ENCODE measurements around the gene SLC20A1.

DNA sequence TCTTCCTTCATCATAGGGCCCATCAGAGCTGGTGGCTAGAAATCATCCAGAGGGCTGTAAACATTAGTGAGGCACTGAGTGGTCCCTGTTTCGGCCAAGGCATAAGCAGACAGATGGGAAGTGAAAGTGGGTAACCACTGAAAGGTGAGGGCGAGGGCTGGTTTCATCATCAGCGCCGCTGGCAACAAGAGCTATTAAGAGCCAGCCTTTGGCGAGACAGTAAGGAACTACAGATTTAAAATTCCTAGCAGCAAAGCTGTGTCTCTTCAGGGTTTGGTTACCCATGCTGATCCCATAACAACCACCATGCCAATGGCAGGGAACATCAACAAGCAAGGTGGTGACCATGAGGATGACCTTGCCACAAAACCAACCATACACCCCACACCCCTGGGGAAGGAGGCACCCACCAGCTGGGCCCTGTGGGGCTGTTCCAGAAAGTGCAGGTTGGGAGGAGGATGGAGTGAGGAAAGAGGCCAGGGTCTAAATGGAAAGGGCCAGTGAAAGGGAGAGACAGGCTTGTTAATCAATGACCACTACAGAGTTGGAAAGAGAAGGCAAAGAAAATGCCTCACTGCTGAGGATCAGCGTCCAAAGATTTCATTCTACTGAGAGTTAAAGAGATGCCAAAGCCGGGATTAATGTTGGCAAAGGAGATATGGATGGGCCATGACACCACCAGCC is 9.0 kb upstream of the SLC20A1 start:
- TF ChIP-seq, protein P1, sequence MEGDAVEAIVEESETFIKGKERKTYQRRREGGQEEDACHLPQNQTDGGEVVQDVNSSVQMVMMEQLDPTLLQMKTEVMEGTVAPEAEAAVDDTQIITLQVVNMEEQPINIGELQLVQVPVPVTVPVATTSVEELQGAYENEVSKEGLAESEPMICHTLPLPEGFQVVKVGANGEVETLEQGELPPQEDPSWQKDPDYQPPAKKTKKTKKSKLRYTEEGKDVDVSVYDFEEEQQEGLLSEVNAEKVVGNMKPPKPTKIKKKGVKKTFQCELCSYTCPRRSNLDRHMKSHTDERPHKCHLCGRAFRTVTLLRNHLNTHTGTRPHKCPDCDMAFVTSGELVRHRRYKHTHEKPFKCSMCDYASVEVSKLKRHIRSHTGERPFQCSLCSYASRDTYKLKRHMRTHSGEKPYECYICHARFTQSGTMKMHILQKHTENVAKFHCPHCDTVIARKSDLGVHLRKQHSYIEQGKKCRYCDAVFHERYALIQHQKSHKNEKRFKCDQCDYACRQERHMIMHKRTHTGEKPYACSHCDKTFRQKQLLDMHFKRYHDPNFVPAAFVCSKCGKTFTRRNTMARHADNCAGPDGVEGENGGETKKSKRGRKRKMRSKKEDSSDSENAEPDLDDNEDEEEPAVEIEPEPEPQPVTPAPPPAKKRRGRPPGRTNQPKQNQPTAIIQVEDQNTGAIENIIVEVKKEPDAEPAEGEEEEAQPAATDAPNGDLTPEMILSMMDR (IDR thresholded peaks at IDR 0.05): no peak
- no peak for TF ChIP-seq POLR2A (IDR thresholded peaks at IDR 0.05)

Measured in uterus (tissue), 2 donors.